ENCODE results near the gene ARHGDIB.

ARHGDIB gene

GRCh38 chr12:14936224-14936861 lies 25.1 kb downstream of the ARHGDIB start:
- TF ChIP-seq TEAD4 (IDR thresholded peaks at IDR 0.05), result no peak
- peak; percentile 14; the same call in 1 of the 2 replicates for TF ChIP-seq RAD21 (IDR thresholded peaks at IDR 0.05; ENCODE audit: low read depth)

GRCh38 chr12:14935031-14935430 lies 26.4 kb downstream of the ARHGDIB start:
- TF ChIP-seq, protein P1, sequence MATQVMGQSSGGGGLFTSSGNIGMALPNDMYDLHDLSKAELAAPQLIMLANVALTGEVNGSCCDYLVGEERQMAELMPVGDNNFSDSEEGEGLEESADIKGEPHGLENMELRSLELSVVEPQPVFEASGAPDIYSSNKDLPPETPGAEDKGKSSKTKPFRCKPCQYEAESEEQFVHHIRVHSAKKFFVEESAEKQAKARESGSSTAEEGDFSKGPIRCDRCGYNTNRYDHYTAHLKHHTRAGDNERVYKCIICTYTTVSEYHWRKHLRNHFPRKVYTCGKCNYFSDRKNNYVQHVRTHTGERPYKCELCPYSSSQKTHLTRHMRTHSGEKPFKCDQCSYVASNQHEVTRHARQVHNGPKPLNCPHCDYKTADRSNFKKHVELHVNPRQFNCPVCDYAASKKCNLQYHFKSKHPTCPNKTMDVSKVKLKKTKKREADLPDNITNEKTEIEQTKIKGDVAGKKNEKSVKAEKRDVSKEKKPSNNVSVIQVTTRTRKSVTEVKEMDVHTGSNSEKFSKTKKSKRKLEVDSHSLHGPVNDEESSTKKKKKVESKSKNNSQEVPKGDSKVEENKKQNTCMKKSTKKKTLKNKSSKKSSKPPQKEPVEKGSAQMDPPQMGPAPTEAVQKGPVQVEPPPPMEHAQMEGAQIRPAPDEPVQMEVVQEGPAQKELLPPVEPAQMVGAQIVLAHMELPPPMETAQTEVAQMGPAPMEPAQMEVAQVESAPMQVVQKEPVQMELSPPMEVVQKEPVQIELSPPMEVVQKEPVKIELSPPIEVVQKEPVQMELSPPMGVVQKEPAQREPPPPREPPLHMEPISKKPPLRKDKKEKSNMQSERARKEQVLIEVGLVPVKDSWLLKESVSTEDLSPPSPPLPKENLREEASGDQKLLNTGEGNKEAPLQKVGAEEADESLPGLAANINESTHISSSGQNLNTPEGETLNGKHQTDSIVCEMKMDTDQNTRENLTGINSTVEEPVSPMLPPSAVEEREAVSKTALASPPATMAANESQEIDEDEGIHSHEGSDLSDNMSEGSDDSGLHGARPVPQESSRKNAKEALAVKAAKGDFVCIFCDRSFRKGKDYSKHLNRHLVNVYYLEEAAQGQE (IDR thresholded peaks at IDR 0.05; ENCODE audit: low read depth), result no peak
- 0 out of 2 replicates have a peak, but pooled peaks have one; percentile 14 for TF ChIP-seq TEAD4 (IDR thresholded peaks at IDR 0.05)

- no peak for TF ChIP-seq RAD21 (IDR thresholded peaks at IDR 0.05; ENCODE audit: low read depth)
- TF ChIP-seq USF1 (IDR thresholded peaks at IDR 0.05), result no peak
- TF ChIP-seq TAF1 (IDR thresholded peaks at IDR 0.05; ENCODE audit: low read depth), result no peak
- no peak for TF ChIP-seq EP300 (IDR thresholded peaks at IDR 0.05; ENCODE audit: borderline replicate concordance)
- TF ChIP-seq EGR1 (IDR thresholded peaks at IDR 0.05), result no peak
- TF ChIP-seq, protein P2, sequence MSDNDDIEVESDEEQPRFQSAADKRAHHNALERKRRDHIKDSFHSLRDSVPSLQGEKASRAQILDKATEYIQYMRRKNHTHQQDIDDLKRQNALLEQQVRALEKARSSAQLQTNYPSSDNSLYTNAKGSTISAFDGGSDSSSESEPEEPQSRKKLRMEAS (IDR thresholded peaks at IDR 0.05), result no peak
- TF ChIP-seq TCF12 (IDR thresholded peaks at IDR 0.05; ENCODE audit: low read depth), result no peak
- TF ChIP-seq YY1 (IDR thresholded peaks at IDR 0.05; ENCODE audit: low read depth), result no peak
- no peak for TF ChIP-seq CEBPB (IDR thresholded peaks at IDR 0.05)
- TF ChIP-seq, protein P1 (IDR thresholded peaks at IDR 0.05; ENCODE audit: low read depth), result no peak
- TF ChIP-seq CREB1 (IDR thresholded peaks at IDR 0.05; ENCODE audit: low read depth), result no peak
- TF ChIP-seq ZBTB7A (IDR thresholded peaks at IDR 0.05; ENCODE audit: low read depth), result no peak
- TF ChIP-seq NFIC (IDR thresholded peaks at IDR 0.05), result no peak
- no peak for TF ChIP-seq TEAD4 (IDR thresholded peaks at IDR 0.05)
- no peak for TF ChIP-seq FOXM1 (IDR thresholded peaks at IDR 0.05; ENCODE audit: borderline replicate concordance, low read depth)
Observed at GRCh38 chr12:14934511-14934910, 26.9 kb downstream of the ARHGDIB start.

GRCh38 chr12:14931791-14932560 lies 29.4 kb downstream of the ARHGDIB start:
- TF ChIP-seq NFIC (IDR thresholded peaks at IDR 0.05), result no peak

DNA sequence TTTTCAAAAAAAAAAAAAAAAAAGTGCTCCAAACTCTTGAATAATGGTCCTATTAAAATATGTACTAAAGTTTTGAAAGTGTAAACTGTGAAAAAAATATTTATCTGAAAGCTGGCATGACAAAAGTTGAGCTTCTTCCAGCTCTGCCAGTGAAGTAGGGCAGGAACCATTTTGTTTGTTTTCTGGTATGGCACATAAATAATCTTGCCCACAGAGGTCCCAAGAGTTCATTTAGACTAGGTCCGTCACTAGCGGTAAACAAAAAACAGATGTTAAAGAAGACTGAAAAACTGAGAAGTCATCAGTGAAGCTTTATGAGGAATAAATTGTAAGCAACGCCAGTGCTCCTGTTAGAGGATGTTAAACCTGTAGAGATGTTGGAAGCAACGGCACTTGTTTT lies 30.0 kb downstream of the ARHGDIB start:
- TF ChIP-seq NFIC (IDR thresholded peaks at IDR 0.05) (no peak), CREB1 (IDR thresholded peaks at IDR 0.05; ENCODE audit: low read depth) (no peak), TEAD4 (IDR thresholded peaks at IDR 0.05) (no peak), YY1 (IDR thresholded peaks at IDR 0.05; ENCODE audit: low read depth) (no peak), CEBPB (IDR thresholded peaks at IDR 0.05) (no peak), USF1 (IDR thresholded peaks at IDR 0.05) (no peak), TCF12 (IDR thresholded peaks at IDR 0.05; ENCODE audit: low read depth) (no peak), EP300 (IDR thresholded peaks at IDR 0.05; ENCODE audit: borderline replicate concordance) (no peak), TAF1 (IDR thresholded peaks at IDR 0.05; ENCODE audit: low read depth) (no peak), ZBTB7A (IDR thresholded peaks at IDR 0.05; ENCODE audit: low read depth) (no peak)
- TF ChIP-seq, protein P1 (IDR thresholded peaks at IDR 0.05; ENCODE audit: low read depth), result no peak

Data from Ishikawa (cell line).